Thoracic aorta (tissue), 2 donors: Measurements from ENCODE around the gene SEC24C. TPM values are rescaled to one million over a fixed set of nuclear protein-coding genes. Genes with fewer than 3 reads are reported as not detected.

Experiments used
- ATAC-seq: fragments of 150-250 bp; one replicate; pipeline ENCODE4 v1.8.0; 2017; ENCODE audit warnings: low read depth; ENCODE audit not compliant: insufficient number of reproducible peaks, low FRiP score
- DNase-seq: peaks from one replicate; pipeline ENCODE4 v3.0.0-alpha.2; 2020; ENCODE audit warnings: low spot score
- H3K27ac ChIP-seq, 2 donors: fragments of 200-600 bp; sonication (generic); 1 replicate in 1 of 2; 2 replicates in 1 of 2; pipeline ENCODE4 v1.5.1; 2016; ENCODE audit warnings: mild to moderate bottlenecking in 2 of 2, moderate library complexity in 2 of 2
- H3K27me3 ChIP-seq: fragments of 200-600 bp; sonication (generic); replicated peaks from 2 replicates; pipeline ENCODE4 v1.6.0; 2016; ENCODE audit warnings: mild to moderate bottlenecking; ENCODE audit not compliant: insufficient read depth
- H3K36me3 ChIP-seq: fragments of 200-600 bp; sonication (generic); one replicate; pipeline ENCODE4 v1.5.1; 2016
- H3K4me1 ChIP-seq, 2 donors: fragments of 200-600 bp; sonication (generic); 1 replicate in 1 of 2; 2 replicates in 1 of 2; pipeline versions ENCODE4 v1.5.1 to v1.6.0; 2016; ENCODE audit warnings: low read depth in 2 of 2, mild to moderate bottlenecking in 1 of 2; ENCODE audit not compliant: control insufficient read depth in 1 of 2
- H3K4me3 ChIP-seq: fragments of 200-600 bp; sonication (generic); 2 replicates; pipeline ENCODE4 v1.5.1; 2016; ENCODE audit warnings: mild to moderate bottlenecking
- H3K9me3 ChIP-seq: fragments of 200-600 bp; sonication (generic); 2 replicates; pipeline ENCODE4 v1.5.1; 2016
- CTCF ChIP-seq: fragments of 200-600 bp; sonication (generic); IDR thresholded peaks from one replicate; pipeline ENCODE4 v1.5.1; 2019; ENCODE audit warnings: antibody characterized with exemption
- total RNA-seq, 2 donors: library from RNA; depleted of rRNA; stranded (reverse); fragments of >200 nt; gene quantifications; one replicate each; pipeline versions ENCODE4 v1.1.0 to v1.2.3, GENCODE V29; 2016

Gene SEC24C
- total RNA-seq, 2 donors from 2014 or later: 55.7 to 80.1 TPM

GRCh38 chr10:73801253-73801590 lies 57.0 kb downstream of the SEC24C start:
- DNase-seq (no peak), ATAC-seq (no peak)
- H3K9me3 ChIP-seq: no peaks in the 10 kb centered on the region
- no peaks in the 10 kb centered on the region for H3K27me3 ChIP-seq
- peaks cover 87% of the 10 kb centered on the region for H3K36me3 ChIP-seq
- no peaks in the 10 kb centered on the region for H3K4me1 ChIP-seq
- H3K27ac ChIP-seq: no peak overlapping the region
- TF ChIP-seq CTCF: no peak
- H3K4me3 ChIP-seq: no peak overlapping the region

- no peaks in the 10 kb centered on the region for H3K9me3 ChIP-seq
- H3K27me3 ChIP-seq: no peaks in the 10 kb centered on the region
- H3K4me1 ChIP-seq: peaks cover 4 to 8% of the 10 kb centered on the region in 2 donors
- no peak overlapping the region for H3K4me3 ChIP-seq
- ATAC-seq (no peak), DNase-seq (no peak)
- TF ChIP-seq CTCF: peak; percentile 29
- H3K27ac ChIP-seq: no peak overlapping the region
- peaks cover 85% of the 10 kb centered on the region for H3K36me3 ChIP-seq
Measured at GRCh38 chr10:73802276-73802991, 58.3 kb downstream of the SEC24C start.

GRCh38 chr10:73803680-73804286 lies 59.6 kb downstream of the SEC24C start:
- no peak for ATAC-seq
- Histone ChIP-seq H3K27ac (no peak overlapping the region), H3K4me1 (peaks cover 4 to 10% of the 10 kb centered on the region in 2 donors), H3K27me3 (no peaks in the 10 kb centered on the region), H3K4me3 (no peak overlapping the region), H3K9me3 (no peaks in the 10 kb centered on the region), H3K36me3 (peaks cover 83% of the 10 kb centered on the region)
- no peak for DNase-seq
- no peak for TF ChIP-seq CTCF

- DNase-seq (no peak), ATAC-seq (no peak)
- no peak for TF ChIP-seq CTCF
- Histone ChIP-seq H3K27ac (no peak overlapping the region), H3K27me3 (no peaks in the 10 kb centered on the region), H3K4me1 (peaks cover 12 to 29% of the 10 kb centered on the region in 2 donors), H3K9me3 (no peaks in the 10 kb centered on the region), H3K4me3 (no peak overlapping the region), H3K36me3 (peaks cover 65% of the 10 kb centered on the region)
Measured at GRCh38 chr10:73806176-73806950, 62.2 kb downstream of the SEC24C start.

- no peak overlapping the region for H3K4me3 ChIP-seq
- H3K27ac ChIP-seq: no peak overlapping the region
- TF ChIP-seq CTCF: no peak
- H3K27me3 ChIP-seq: no peaks in the 10 kb centered on the region
- no peaks in the 10 kb centered on the region for H3K9me3 ChIP-seq
- peaks cover 12 to 29% of the 10 kb centered on the region in 2 donors for H3K4me1 ChIP-seq
- H3K36me3 ChIP-seq: peaks cover 54% of the 10 kb centered on the region
- ATAC-seq: no peak
- no peak for DNase-seq
Measured at GRCh38 chr10:73807471-73807870, 63.3 kb downstream of the SEC24C start.
